ENCODE results near the gene CHN1.

CHN1 gene

GRCh38 chr2:175004980-175005732, at the start of gene CHN1:
Gene CHN1, minus strand, starts transcription at chr2:175005381. Its CDS starts 469 bp downstream, at chr2:175004912.
- DNase-seq, result peak; percentile 63 to 77

- no peak for DNase-seq
Measured at GRCh38 chr2:175054340-175054739, 49.2 kb upstream of the CHN1 start.

GRCh38 chr2:175049661-175050060, 44.5 kb upstream of the CHN1 start:
- DNase-seq, result no peak

GRCh38 chr2:175048275-175048674, 43.1 kb upstream of the CHN1 start:
- DNase-seq, result no peak

- no peak for DNase-seq
Measured at GRCh38 chr2:175039490-175039889, 34.3 kb upstream of the CHN1 start.

- DNase-seq, result no peak
Measured at GRCh38 chr2:175039031-175039430, 33.9 kb upstream of the CHN1 start.

GRCh38 chr2:175037941-175038340, 32.8 kb upstream of the CHN1 start:
- DNase-seq, result no peak

GRCh38 chr2:175036582-175037018, 31.4 kb upstream of the CHN1 start:
- no peak for DNase-seq

- DNase-seq, result no peak
Measured at GRCh38 chr2:175035806-175036205, 30.6 kb upstream of the CHN1 start.

GRCh38 chr2:175034716-175035115, 29.5 kb upstream of the CHN1 start:
- DNase-seq, result no peak

GRCh38 chr2:175030380-175031271, 25.4 kb upstream of the CHN1 start:
- peak in 1 of 2 donors; percentile 17 for DNase-seq

GRCh38 chr2:175027755-175028154, 22.6 kb upstream of the CHN1 start:
- DNase-seq, result no peak

GRCh38 chr2:175026385-175026784, 21.2 kb upstream of the CHN1 start:
- DNase-seq, result no peak

- no peak for DNase-seq
Measured at GRCh38 chr2:175025946-175026345, 20.8 kb upstream of the CHN1 start.

GRCh38 chr2:175025233-175025632, 20.1 kb upstream of the CHN1 start:
- no peak for DNase-seq

- DNase-seq, result no peak
Measured at GRCh38 chr2:175022923-175023322, 17.7 kb upstream of the CHN1 start.

- no peak for DNase-seq
Measured at GRCh38 chr2:175019566-175020327, 14.6 kb upstream of the CHN1 start.

- no peak for DNase-seq
Measured at GRCh38 chr2:175017618-175018414, 12.6 kb upstream of the CHN1 start.

- no peak for DNase-seq
Measured at GRCh38 chr2:175015340-175015739, 10.2 kb upstream of the CHN1 start.

GRCh38 chr2:175012516-175012915, 7.3 kb upstream of the CHN1 start:
- DNase-seq, result no peak

- DNase-seq, result no peak
Measured at GRCh38 chr2:175011505-175011904, 6.3 kb upstream of the CHN1 start.

- DNase-seq, result no peak
Measured at GRCh38 chr2:175010848-175011254, 5.7 kb upstream of the CHN1 start.
